K562 (cell line): Measurements from ENCODE around the gene SCAMP1. TPM values are rescaled to one million over a fixed set of nuclear protein-coding genes. Genes with fewer than 3 reads are reported as not detected.

Source experiments
- CC2D1A ChIP-seq: fragments of 450-650 bp; IDR thresholded peaks from 2 replicates; pipeline ENCODE4 v1.6.1; 2017; ENCODE audit warnings: mild to moderate bottlenecking
- DNMT1 ChIP-seq: fragments of 450-650 bp; IDR thresholded peaks from 2 replicates; pipeline ENCODE4 v1.6.1; 2016; ENCODE audit warnings: antibody characterized with exemption, mild to moderate bottlenecking
- MAFG ChIP-seq: fragments of 450-650 bp; conservative IDR thresholded peaks from 2 replicates; pipeline ENCODE4 v1.6.1; 2016; ENCODE audit warnings: missing genetic modification characterization, missing compliant biosample characterization
- NEUROD1 ChIP-seq: fragments of 150-350 bp; IDR thresholded peaks from 2 replicates; pipeline ENCODE4 v1.6.1; 2014; ENCODE audit warnings: borderline replicate concordance, low read length, low read depth; ENCODE audit not compliant: partially characterized antibody
- NR2C1 ChIP-seq, 2 experiments: fragments of 450-650 bp; IDR thresholded peaks; 2 replicates each; pipeline ENCODE4 v1.6.1; 2017; ENCODE audit warnings: mild to moderate bottlenecking in 2 of 2, antibody characterized with exemption in 1 of 2, inconsistent platforms in 1 of 2, missing compliant biosample characterization in 1 of 2, missing genetic modification characterization in 1 of 2
- NR4A1 ChIP-seq, 2 experiments: fragments of 250-450 bp in 1 of 2; fragments of 450-650 bp in 1 of 2; sonication (Bioruptor Pico) in 1 of 2; IDR thresholded peaks; 2 replicates each; pipeline versions ENCODE4 v1.4.0 to v1.6.1; 2016 to 2020; ENCODE audit warnings: mild to moderate bottlenecking in 2 of 2, missing compliant biosample characterization in 1 of 2, missing genetic modification characterization in 1 of 2, moderate library complexity in 1 of 2
- SMAD4 ChIP-seq: fragments of 250-450 bp; sonication (Bioruptor Pico); conservative IDR thresholded peaks from 2 replicates; pipeline ENCODE4 v1.8.0; 2021; ENCODE audit warnings: inconsistent platforms, mild to moderate bottlenecking, moderate library complexity
- SP2 ChIP-seq: IDR thresholded peaks from 2 replicates; pipeline ENCODE4 v1.6.1; 2011; ENCODE audit warnings: mild to moderate bottlenecking, low read depth, low read length, moderate library complexity; ENCODE audit not compliant: poor library complexity, severe bottlenecking; ENCODE audit errors: extremely low read depth
- TBL1XR1 ChIP-seq, 2 experiments: IDR thresholded peaks; 2 replicates each; pipeline ENCODE4 v1.6.1; 2012; ENCODE audit warnings: improper control_type of control experiment in 2 of 2, low read length in 2 of 2, mild to moderate bottlenecking in 1 of 2
- polyA plus RNA-seq, 8 experiments: library from polyadenylated mRNA; depleted of rRNA in 4 of 8; stranded (reverse) in 5 of 8; unstranded in 3 of 8; fragments of >200 nt; fragmentation: Nextera tagmentation in 2 of 8; fragmentation: Illumina TruSeq in 1 of 8; extraction: Ambion mirVana in 2 of 8; extraction: Trizol in 1 of 8; gene quantifications; 2 replicates each; pipeline versions ENCODE4 v1.2.1 to v1.2.3, GENCODE V29; 2011 to 2014; ENCODE audit warnings: inconsistent platforms in 1 of 8, missing spikeins in 1 of 8
- total RNA-seq, 7 experiments: library from RNA; depleted of rRNA in 6 of 7; stranded (reverse); fragments of >200 nt in 6 of 7; fragmentation: Illumina TruSeq in 2 of 7; extraction: Trizol in 2 of 7; gene quantifications; 2 replicates each; pipeline versions ENCODE4 v1.2.1 to v1.2.3, GENCODE V29; 2011 to 2021; ENCODE audit warnings: low replicate concordance in 1 of 7
- TF ChIP-seq, protein P1 (sequence below), 2 experiments: fragments of 450-650 bp; formaldehyde crosslinking in 1 of 2; IDR thresholded peaks; 2 replicates each; pipeline versions ENCODE4 v1.4.0 to v1.6.1; 2014 to 2020; ENCODE audit warnings: mild to moderate bottlenecking in 2 of 2, borderline replicate concordance in 1 of 2, low read depth in 1 of 2
- TF ChIP-seq, protein P2 (sequence below), 2 experiments: IDR thresholded peaks; 2 replicates each; pipeline ENCODE4 v1.6.1; 2011; ENCODE audit warnings: borderline replicate concordance in 1 of 2, control low read depth in 1 of 2, low read depth in 1 of 2, low read length in 1 of 2, mild to moderate bottlenecking in 1 of 2, mixed read lengths in 1 of 2, moderate library complexity in 1 of 2; ENCODE audit not compliant: insufficient read depth in 1 of 2, insufficient read length in 1 of 2, poor library complexity in 1 of 2, severe bottlenecking in 1 of 2; ENCODE audit errors: extremely low read depth in 1 of 2
- TF ChIP-seq, protein P3 (sequence below), 2 experiments: fragments of 450-650 bp; IDR thresholded peaks; 2 replicates each; pipeline ENCODE4 v1.6.1; 2016
- TF ChIP-seq, protein P4 (sequence below): sonication (generic); IDR thresholded peaks from 2 replicates; pipeline ENCODE4 v1.6.1; 2016

Gene SCAMP1
- total and polyA plus RNA-seq, 9 of the 15 experiments (the other 6 are each of a cell fraction or from before 2014, with no cell fraction given) = 5.4 to 23.9 (median 13.8) TPM

DNA sequence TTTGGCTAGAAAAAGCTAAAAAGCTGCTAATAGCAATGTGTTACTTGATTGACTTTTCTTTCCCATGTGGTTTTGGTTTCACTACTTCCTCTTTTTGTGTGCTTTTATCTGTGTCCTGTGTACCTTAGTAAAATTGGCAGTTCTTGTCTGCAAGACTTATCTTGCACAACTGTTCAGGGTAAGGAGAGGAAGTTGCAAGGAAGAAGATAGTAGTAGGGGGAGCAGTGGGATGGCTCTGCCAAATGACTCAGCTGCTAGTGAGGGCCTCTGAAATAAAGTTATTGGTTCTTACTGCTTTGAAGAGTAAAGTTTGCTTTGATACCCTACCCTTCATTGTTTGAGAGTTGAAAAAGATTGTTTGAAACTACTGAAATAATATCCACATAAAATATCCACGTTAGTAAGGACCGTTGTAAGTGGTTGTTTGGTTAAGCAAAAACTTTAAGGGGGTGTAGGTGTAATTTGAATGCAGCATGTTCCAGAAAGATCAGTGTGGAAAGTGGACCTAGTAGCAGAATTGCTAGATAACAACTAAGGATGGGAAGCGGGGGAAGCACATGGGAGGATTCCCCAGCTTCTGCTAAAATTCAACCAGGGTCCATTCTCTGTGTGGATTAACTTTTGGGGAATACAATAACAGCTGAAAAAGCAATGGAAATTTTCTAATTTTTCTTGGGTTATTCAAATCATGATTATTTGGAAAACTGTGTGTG, 123.5 kb downstream of the SCAMP1 start (continued):
- TF ChIP-seq, protein P1, sequence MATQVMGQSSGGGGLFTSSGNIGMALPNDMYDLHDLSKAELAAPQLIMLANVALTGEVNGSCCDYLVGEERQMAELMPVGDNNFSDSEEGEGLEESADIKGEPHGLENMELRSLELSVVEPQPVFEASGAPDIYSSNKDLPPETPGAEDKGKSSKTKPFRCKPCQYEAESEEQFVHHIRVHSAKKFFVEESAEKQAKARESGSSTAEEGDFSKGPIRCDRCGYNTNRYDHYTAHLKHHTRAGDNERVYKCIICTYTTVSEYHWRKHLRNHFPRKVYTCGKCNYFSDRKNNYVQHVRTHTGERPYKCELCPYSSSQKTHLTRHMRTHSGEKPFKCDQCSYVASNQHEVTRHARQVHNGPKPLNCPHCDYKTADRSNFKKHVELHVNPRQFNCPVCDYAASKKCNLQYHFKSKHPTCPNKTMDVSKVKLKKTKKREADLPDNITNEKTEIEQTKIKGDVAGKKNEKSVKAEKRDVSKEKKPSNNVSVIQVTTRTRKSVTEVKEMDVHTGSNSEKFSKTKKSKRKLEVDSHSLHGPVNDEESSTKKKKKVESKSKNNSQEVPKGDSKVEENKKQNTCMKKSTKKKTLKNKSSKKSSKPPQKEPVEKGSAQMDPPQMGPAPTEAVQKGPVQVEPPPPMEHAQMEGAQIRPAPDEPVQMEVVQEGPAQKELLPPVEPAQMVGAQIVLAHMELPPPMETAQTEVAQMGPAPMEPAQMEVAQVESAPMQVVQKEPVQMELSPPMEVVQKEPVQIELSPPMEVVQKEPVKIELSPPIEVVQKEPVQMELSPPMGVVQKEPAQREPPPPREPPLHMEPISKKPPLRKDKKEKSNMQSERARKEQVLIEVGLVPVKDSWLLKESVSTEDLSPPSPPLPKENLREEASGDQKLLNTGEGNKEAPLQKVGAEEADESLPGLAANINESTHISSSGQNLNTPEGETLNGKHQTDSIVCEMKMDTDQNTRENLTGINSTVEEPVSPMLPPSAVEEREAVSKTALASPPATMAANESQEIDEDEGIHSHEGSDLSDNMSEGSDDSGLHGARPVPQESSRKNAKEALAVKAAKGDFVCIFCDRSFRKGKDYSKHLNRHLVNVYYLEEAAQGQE (IDR thresholded peaks at IDR 0.05; ENCODE audit: borderline replicate concordance) = peak; percentile 42; the same call in 1 of the 2 replicates
- TF ChIP-seq, protein P1 (CRISPR knock-in tag; IDR thresholded peaks at IDR 0.05; ENCODE audit: low read depth) = no peak
- TF ChIP-seq, protein P2, sequence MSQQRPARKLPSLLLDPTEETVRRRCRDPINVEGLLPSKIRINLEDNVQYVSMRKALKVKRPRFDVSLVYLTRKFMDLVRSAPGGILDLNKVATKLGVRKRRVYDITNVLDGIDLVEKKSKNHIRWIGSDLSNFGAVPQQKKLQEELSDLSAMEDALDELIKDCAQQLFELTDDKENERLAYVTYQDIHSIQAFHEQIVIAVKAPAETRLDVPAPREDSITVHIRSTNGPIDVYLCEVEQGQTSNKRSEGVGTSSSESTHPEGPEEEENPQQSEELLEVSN (IDR thresholded peaks at IDR 0.05; ENCODE audit: borderline replicate concordance in 1 of 2, extremely low read depth in 1 of 2, insufficient read depth in 1 of 2, insufficient read length in 1 of 2, low read depth in 1 of 2, low read length in 1 of 2, poor library complexity in 1 of 2, severe bottlenecking in 1 of 2) = peak in 1 of 2 experiments; percentile 28
- TF ChIP-seq NR4A1 (CRISPR knock-in tag; IDR thresholded peaks at IDR 0.05) (no peak), NR4A1 (tag; IDR thresholded peaks at IDR 0.05) (0 out of 2 replicates have a peak, but pooled peaks have one; percentile 42), SMAD4 (peak; percentile 86; the same call in 1 of the 2 replicates), CC2D1A (peak; percentile 88), TBL1XR1 (IDR thresholded peaks at IDR 0.05; ENCODE audit: low read length in 2 of 2) (peak in 1 of 2 experiments; percentile 92; a peak in 2 of 4 replicates), MAFG (tag) (peak; percentile 80), SP2 (no peak), NEUROD1 (peak; percentile 52), DNMT1 (0 out of 2 replicates have a peak, but pooled peaks have one; percentile 86), NR2C1 (IDR thresholded peaks at IDR 0.05) (0 out of 2 replicates have a peak, but pooled peaks have one; percentile 8), NR2C1 (tag; IDR thresholded peaks at IDR 0.05) (no peak)
- TF ChIP-seq, protein P3, sequence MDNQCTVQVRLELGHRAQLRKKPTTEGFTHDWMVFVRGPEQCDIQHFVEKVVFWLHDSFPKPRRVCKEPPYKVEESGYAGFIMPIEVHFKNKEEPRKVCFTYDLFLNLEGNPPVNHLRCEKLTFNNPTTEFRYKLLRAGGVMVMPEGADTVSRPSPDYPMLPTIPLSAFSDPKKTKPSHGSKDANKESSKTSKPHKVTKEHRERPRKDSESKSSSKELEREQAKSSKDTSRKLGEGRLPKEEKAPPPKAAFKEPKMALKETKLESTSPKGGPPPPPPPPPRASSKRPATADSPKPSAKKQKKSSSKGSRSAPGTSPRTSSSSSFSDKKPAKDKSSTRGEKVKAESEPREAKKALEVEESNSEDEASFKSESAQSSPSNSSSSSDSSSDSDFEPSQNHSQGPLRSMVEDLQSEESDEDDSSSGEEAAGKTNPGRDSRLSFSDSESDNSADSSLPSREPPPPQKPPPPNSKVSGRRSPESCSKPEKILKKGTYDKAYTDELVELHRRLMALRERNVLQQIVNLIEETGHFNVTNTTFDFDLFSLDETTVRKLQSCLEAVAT (IDR thresholded peaks at IDR 0.05) = peak; percentile 37 to 89; a peak in 3 of 4 replicates
- TF ChIP-seq, protein P4, sequence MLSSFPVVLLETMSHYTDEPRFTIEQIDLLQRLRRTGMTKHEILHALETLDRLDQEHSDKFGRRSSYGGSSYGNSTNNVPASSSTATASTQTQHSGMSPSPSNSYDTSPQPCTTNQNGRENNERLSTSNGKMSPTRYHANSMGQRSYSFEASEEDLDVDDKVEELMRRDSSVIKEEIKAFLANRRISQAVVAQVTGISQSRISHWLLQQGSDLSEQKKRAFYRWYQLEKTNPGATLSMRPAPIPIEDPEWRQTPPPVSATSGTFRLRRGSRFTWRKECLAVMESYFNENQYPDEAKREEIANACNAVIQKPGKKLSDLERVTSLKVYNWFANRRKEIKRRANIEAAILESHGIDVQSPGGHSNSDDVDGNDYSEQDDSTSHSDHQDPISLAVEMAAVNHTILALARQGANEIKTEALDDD = peak; percentile 92
